Breast epithelium (tissue), 4 donors: Measurements from ENCODE around the gene ACER2. TPM values are rescaled to one million over a fixed set of nuclear protein-coding genes. Genes with fewer than 3 reads are reported as not detected.
A peak's percentile ranks its signal among the peaks of the same experiment; 100 is the strongest.

Source experiments
- DNase-seq, 2 donors: peaks; one replicate each; pipeline ENCODE4 v3.0.0-alpha.2; 2019; ENCODE audit warnings: low spot score in 2 of 2
- H3K27ac ChIP-seq, 2 donors: fragments of 200-600 bp; sonication (generic) in 1 of 2; one replicate each; pipeline ENCODE4 v1.5.1; 2016 to 2019; ENCODE audit warnings: mild to moderate bottlenecking in 1 of 2
- H3K27me3 ChIP-seq, 2 donors: fragments of 200-600 bp; sonication (generic) in 1 of 2; one replicate each; pipeline versions ENCODE4 v1.5.1 to v1.6.0; 2017 to 2019; ENCODE audit warnings: control low read depth in 1 of 2, mild to moderate bottlenecking in 1 of 2
- H3K36me3 ChIP-seq: fragments of 200-600 bp; one replicate; pipeline ENCODE4 v1.5.1; 2019
- H3K4me1 ChIP-seq, 2 donors: fragments of 200-600 bp; sonication (generic); one replicate each; pipeline ENCODE4 v1.5.1; 2016 to 2019; ENCODE audit warnings: control low read depth in 1 of 2
- H3K4me3 ChIP-seq, 3 donors: fragments of 200-600 bp; sonication (generic); 1 replicate in 2 of 3; 2 replicates in 1 of 3; pipeline ENCODE4 v1.5.1; 2016 to 2019; ENCODE audit warnings: mild to moderate bottlenecking in 3 of 3, moderate library complexity in 2 of 3
- H3K9me3 ChIP-seq, 2 donors: fragments of 200-600 bp; sonication (generic) in 1 of 2; one replicate each; pipeline ENCODE4 v1.5.1; 2016 to 2019; ENCODE audit warnings: control low read depth in 1 of 2
- CTCF ChIP-seq, 3 donors: fragments of 450-650 bp; IDR thresholded peaks; one replicate each; pipeline ENCODE4 v1.5.1; 2016 to 2017; ENCODE audit warnings: antibody characterized with exemption in 3 of 3, mild to moderate bottlenecking in 3 of 3, moderate library complexity in 3 of 3
- POLR2A ChIP-seq: fragments of 450-650 bp; IDR thresholded peaks from one replicate; pipeline ENCODE4 v1.6.1; 2016; ENCODE audit warnings: antibody characterized with exemption, mild to moderate bottlenecking, moderate library complexity
- POLR2AphosphoS5 ChIP-seq, 3 donors: sonication (generic); formaldehyde crosslinking; IDR thresholded peaks; one replicate each; pipeline ENCODE4 v1.6.1; 2017; ENCODE audit warnings: antibody characterized with exemption in 3 of 3
- intact Hi-C: fragments of 100-400 bp; cut with DNase I; formaldehyde crosslinking; loops from one replicate; pipeline ENCODE4 v1.15.1; 2023; ENCODE audit warnings: low total_unique reads
- total RNA-seq, 3 donors: library from RNA; depleted of rRNA; stranded (reverse); fragments of >200 nt; gene quantifications; one replicate each; pipeline ENCODE4 v1.1.0, GENCODE V29; 2016

The ACER2 gene
- total RNA-seq, 3 donors from 2014 or later: 11.0 to 17.6 (median 16.7) TPM

GRCh38 chr9:19451240-19452087 is 42.7 kb downstream of the ACER2 start:
- H3K27me3 ChIP-seq: no peaks in the 10 kb centered on the region
- no peak overlapping the region for H3K4me3 ChIP-seq
- H3K4me1 ChIP-seq: no peaks in the 10 kb centered on the region
- H3K9me3 ChIP-seq: no peaks in the 10 kb centered on the region
- no peak for TF ChIP-seq POLR2A
- no peak for TF ChIP-seq POLR2AphosphoS5 (IDR thresholded peaks at IDR 0.05)
- no peak for TF ChIP-seq CTCF (IDR thresholded peaks at IDR 0.05)
- H3K36me3 ChIP-seq: no peaks in the 10 kb centered on the region
- H3K27ac ChIP-seq: no peak overlapping the region
- no peak for DNase-seq
- intact Hi-C loops: no loop called here

GRCh38 chr9:19456426-19456825 is 47.6 kb downstream of the ACER2 start:
- Histone ChIP-seq H3K27ac (no peak overlapping the region), H3K27me3 (no peaks in the 10 kb centered on the region), H3K4me3 (no peak overlapping the region), H3K9me3 (no peaks in the 10 kb centered on the region), H3K36me3 (no peaks in the 10 kb centered on the region), H3K4me1 (no peaks in the 10 kb centered on the region)
- DNase-seq: no peak
- intact Hi-C loops: loop anchor here (5.0 kb wide), 1 partner anchor 359 kb away; no protein-coding TSS in a partner anchor
- TF ChIP-seq POLR2A: no peak
- TF ChIP-seq CTCF (IDR thresholded peaks at IDR 0.05): no peak

- intact Hi-C loops: loop anchor here (5.0 kb wide), 1 partner anchor 360 kb away; no protein-coding TSS in a partner anchor
- H3K4me3 ChIP-seq: peak overlapping the region in 1 of 3 donors; percentile 23
- TF ChIP-seq CTCF (IDR thresholded peaks at IDR 0.05): peak; percentile 73 to 98 (median 89)
- TF ChIP-seq POLR2AphosphoS5 (IDR thresholded peaks at IDR 0.05): peak in 2 of 3 donors; percentile 23 to 44
- TF ChIP-seq POLR2A: no peak
Measured at GRCh38 chr9:19456996-19457692, 48.3 kb downstream of the ACER2 start.

GRCh38 chr9:19457693-19458009 is 48.8 kb downstream of the ACER2 start:
- Histone ChIP-seq H3K27me3 (no peaks in the 10 kb centered on the region), H3K4me3 (peak overlapping the region in 1 of 3 donors; percentile 23), H3K9me3 (no peaks in the 10 kb centered on the region), H3K4me1 (no peaks in the 10 kb centered on the region), H3K36me3 (no peaks in the 10 kb centered on the region), H3K27ac (no peak overlapping the region)
- TF ChIP-seq POLR2A: no peak
- TF ChIP-seq POLR2AphosphoS5 (IDR thresholded peaks at IDR 0.05): no peak
- TF ChIP-seq CTCF (IDR thresholded peaks at IDR 0.05): no peak
- DNase-seq: no peak
- intact Hi-C loops: loop anchor here (5.0 kb wide), 1 partner anchor 360 kb away; no protein-coding TSS in a partner anchor

More at GRCh38 chr9:19456996-19457692, 48.3 kb downstream of the ACER2 start:
- H3K27me3 ChIP-seq: no peaks in the 10 kb centered on the region
- H3K4me1 ChIP-seq: no peaks in the 10 kb centered on the region
- no peaks in the 10 kb centered on the region for H3K9me3 ChIP-seq
- H3K27ac ChIP-seq: peak overlapping the region in 1 of 2 donors; percentile 11
- peak in 1 of 2 donors; percentile 42 for DNase-seq
- no peaks in the 10 kb centered on the region for H3K36me3 ChIP-seq

GRCh38 chr9:19460243-19460642 is 51.4 kb downstream of the ACER2 start:
- intact Hi-C loops: no loop called here
- TF ChIP-seq CTCF (IDR thresholded peaks at IDR 0.05) (no peak), POLR2AphosphoS5 (IDR thresholded peaks at IDR 0.05) (no peak), POLR2A (no peak)
- no peak overlapping the region for H3K4me3 ChIP-seq
- H3K27ac ChIP-seq: no peak overlapping the region
- H3K4me1 ChIP-seq: no peaks in the 10 kb centered on the region
- DNase-seq: no peak
- H3K27me3 ChIP-seq: no peaks in the 10 kb centered on the region
- no peaks in the 10 kb centered on the region for H3K9me3 ChIP-seq
- H3K36me3 ChIP-seq: no peaks in the 10 kb centered on the region
